NCI-H2171 (cell line): Measurements from ENCODE around the gene LASP1NB.

Experiments
- DNase-seq: peaks from one replicate; lab custom pipeline; 2025; lab: John Stamatoyannopoulos, UW

The LASP1NB gene

GRCh38 chr17:38925263-38925995 is at the start of gene LASP1NB:
TSS of gene LASP1NB (plus strand) at chr17:38925614.
- DNase-seq = no peak

DNA sequence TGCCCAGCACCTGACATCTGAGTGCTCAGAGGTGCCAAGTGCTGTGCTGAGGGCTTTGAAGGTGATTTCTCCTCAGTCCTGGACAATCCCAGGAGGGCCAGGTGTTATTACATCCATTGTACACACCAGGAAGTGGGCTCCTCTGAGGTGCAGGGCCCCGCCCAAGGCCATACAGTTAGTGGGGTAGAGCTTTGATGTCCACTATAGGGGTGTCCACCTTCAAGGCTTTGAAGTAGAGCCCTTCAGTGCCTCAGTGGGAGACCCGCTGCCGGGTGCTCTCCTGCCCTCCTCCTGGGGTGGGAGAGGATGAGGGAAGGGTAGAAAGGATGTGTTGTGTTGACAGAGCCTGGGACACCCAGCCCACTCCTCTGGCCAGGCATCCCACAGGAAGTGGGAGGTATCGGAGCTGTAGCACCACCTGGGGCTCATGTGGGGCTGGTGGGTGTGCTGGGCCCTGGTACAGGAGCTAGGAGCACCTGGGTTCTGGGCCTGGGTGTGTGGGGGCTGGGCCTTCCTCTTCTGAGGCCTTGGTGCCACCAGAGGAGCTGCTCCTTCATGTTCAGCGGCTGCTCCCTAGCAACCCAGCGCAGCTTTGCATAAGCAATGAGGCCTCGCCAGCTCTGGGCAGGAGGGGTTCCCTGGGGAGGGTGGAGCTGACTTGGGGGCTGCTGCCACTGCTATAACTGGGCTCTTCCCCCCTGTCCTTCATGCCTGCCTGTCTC is 48.1 kb upstream of the LASP1NB start:
- DNase-seq = no peak

- peak; percentile 43 for DNase-seq
These were observed 45.3 kb upstream of the LASP1NB start for GRCh38 chr17:38879878-38880665.

DNA sequence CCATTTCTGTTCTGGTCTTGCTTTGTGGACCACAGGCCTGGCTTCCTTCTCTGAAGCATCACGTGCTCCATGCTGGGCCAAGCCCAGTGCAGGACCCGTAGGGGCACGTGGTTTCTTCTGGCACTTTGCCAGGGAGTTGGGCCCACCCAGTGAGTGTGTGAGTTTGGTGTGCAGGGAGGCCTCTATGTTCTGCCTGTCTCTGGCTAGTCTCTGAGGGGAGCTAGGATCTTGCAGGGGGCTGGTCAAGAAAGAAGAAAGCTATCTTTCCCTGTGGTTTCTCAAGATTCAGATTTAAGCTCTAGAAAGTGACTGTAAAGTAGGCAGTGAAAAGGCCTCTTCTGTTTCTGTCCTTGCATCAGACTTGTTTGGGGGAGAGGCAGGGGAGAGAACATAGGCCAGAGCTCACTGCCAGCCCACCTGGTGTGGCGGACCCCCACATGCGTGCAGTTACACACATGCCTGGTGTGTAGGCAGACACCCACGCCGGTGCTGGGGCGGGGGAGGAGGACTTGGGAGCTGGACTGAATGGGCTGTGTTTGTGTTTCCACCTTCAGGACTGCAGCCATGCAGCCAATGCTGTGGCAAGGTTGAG is 43.7 kb upstream of the LASP1NB start:
- no peak for DNase-seq

GRCh38 chr17:38882870-38883269 is 42.5 kb upstream of the LASP1NB start:
- no peak for DNase-seq

DNA sequence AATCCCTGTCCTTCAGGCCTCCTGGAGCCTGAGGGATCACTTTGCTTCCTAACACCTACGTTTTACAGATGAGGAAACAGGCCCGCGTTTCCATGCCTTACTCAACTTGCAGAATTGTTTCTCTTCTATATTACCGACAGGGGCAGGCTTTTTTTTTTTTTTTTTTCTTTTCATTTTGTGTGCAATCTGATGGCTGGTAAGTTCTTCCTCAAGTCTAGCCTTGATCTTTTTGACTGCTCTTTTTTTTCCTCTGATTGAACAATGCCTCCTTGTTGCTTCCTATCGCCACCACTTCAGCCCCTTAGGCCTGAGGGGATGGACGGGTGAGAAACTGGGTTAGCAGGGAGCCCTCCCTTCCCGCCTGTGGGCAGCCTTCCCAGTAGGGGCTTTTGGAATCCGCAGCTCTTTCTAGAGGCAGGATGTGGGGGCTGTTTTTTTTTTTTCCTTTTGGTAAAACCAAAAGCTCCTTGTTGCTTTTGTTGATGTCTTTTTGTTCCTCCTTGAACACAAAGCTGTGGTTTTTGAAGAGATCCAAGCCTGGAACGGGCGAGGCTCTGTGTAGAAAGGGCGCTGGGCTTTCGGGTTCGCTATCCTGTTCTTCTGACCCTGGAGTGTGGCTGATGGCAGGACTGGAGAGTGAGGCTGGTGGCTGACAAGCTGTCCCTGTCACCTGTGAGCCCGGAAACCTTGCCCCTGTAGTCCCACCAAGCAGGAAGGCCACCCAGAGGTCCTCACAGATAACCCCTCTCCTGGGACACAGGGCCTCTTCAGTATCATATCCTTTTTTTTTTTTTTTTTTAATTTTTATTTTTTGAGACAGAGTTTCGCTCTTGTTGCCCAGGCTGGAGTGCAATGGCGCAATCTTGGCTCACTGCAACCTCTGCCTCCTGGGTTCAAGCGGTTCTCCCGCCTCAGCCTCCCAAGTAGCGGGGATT is 41.6 kb upstream of the LASP1NB start:
- DNase-seq = no peak

DNA sequence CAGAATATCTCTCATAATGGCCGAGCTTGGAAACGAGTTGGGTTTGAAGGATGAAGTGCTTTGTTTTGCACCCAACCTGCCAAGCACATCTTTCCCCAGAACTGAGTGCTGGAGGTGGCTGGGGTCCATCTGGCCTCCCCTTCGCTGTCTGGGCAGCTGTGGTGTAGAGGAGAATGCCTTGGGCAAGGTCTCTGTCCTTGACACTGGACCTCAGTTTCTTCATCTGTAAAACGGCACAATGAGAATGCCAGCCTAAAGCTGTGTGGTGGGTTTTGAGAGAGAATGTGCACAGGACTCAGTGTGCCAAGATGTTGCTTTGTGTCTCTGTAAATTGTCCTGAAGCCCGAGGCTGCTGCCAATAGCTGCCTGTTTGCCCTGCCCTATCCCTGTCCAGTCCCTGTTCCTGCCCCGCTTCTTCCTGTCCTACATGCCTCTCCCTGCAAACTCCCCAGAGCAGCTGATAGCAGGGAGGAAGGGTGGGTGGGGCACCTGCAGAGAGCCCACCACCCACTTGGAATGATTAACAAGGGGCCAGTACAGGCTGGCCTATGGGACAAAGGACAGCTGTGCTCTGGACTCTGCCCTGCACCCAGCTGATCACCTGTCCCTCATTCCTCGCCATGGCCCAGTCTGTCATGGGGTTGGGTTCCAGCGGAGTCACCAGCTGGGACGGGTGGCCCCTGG is 40.2 kb upstream of the LASP1NB start:
- no peak for DNase-seq

DNA sequence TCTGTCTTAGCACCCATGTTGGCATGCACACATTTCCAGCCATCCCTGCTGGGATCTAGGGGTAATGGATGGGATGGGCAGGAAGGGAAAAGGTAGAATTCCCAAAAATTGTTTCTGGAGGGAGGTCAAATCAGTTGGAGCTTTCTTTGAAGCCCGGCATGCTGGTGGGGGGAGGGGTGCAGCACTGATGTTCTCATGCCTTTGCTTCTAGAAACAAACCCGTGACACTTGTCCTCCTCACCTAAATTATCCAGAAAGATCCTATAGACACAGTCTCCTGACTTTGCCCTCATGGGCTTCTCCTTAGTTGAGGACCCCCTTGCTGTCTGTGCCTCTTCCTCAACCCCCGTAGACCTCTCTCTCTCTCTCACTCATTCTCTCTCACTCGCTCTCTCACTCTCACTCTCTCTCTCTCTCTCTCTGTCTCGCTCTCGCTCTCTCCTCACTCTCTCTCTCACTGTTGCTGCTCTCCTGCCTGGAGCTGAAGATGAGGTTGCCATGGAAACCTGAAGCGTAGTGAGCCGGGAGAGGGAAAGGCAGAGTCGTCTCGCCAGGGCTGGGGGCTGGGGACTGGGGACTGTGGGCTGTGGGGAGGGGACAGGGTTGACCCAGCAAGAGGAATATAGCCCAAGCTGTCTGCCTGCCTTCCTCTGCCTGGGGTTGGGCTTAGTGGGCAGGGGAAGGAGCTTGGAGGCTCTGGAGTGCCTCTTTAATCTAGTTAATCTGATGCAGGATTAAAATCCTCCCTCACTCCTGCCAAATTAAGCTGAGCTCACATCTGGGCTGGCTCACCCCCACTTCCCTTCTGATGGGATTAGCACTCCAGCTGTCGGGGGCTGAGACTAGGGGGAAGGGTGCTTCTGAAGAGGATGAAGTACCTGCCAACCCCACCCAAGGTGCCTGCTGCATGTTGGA is 39.4 kb upstream of the LASP1NB start:
- DNase-seq = no peak

DNA sequence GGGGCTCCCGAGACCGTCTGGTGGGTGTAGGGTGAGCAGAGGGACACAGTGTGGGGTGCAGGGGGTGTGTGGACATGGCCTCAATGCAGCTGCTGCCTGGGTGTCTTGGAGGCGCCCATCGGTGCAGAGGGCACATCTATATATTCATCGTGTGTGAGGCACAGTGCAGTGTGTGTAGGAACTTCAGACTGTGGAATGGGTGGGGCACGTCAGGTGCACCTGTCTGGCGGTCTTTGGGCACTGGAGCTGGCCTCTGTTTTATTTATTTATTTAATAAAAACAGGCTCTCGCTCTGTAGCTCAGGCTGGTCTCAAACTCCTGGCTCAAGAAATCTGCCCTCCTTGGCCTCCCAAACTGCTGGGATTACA is 38.8 kb upstream of the LASP1NB start:
- DNase-seq = no peak

DNA sequence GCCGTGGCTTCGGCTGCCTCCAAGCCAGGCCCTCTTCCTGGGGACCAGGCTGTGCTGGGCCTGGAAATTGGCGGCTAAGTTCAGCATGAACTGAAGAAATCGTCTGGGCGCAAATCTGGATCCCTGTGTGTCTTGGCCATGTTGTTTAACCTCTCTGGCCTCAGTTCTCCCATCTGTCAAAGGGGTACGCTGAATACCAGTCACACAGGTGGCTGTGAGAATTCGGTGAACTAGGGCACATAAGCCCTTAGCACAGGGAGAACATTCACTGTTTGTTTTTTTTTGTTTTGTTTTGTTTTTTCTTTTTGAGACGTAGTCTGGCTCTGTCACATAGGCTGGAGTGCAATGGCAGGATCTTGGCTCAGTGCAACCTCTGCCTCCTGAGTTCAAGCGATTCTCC is 36.6 kb upstream of the LASP1NB start:
- no peak for DNase-seq

DNA sequence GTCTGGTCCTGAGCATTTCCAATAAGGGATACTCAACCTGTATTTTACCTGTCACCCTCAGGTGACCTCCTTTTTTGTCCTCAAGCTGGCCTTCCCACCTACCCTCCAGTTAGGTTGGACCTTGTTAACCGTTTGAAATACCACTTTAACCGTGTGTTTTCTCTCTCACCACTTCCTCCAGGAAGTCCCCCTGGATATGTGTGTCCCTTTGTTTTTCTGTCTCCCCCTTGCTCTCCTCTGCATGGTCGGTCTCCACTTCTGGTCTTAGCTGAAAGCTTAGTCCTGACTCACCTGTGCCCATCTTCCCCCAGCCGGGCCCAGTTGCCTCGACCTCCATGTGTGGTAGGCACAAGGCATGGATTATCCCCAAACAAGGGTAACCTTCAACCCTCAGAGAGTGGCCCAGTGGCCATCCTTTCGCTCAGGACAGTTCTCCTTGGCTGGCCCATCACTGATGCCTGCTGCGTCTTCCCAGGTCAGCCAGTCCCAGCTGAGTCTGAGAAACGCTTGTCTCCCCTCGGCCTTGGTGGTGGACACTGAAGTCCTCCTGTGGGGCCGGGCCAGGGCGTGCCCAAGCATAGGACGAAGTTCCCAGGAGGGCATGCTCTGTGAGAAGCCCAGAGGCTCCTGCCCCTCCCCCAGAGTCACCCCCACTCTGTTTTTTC is 35.5 kb upstream of the LASP1NB start:
- no peak for DNase-seq

DNA sequence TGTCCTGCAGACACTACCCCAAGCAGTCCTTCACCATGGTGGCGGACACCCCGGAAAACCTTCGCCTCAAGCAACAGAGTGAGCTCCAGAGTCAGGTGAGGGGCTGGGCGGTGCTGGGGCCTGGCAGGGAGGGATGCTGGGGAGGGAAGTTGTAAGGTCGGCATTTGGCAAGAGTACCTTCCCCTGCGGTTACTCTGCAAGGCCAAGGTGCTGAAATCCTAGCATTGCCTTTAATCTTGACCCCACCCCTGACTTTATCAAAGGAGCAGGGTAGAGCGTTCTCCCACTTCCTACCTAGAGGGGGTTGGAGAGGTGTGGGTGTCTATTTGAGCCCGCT is 35.0 kb upstream of the LASP1NB start:
- no peak for DNase-seq

DNA sequence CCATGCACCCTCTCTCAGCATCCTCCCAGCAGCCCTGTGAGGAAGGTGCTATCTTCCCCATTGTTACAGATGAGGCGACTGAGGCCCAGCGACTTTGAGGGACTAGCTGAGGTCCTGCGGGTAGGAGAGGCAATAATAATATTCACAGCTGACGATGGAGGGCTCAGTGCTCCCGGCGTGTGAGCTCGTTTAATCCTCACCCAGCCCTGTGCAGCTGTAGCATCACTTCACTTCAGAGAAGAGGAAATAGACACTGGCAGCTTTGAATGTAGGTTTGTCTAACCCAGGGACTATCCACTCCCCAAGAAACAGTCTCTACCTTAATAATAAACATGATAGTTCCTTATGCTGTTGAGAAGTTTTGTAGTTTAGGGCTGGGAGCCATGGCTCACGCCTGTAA is 34.0 kb upstream of the LASP1NB start:
- no peak for DNase-seq

DNA sequence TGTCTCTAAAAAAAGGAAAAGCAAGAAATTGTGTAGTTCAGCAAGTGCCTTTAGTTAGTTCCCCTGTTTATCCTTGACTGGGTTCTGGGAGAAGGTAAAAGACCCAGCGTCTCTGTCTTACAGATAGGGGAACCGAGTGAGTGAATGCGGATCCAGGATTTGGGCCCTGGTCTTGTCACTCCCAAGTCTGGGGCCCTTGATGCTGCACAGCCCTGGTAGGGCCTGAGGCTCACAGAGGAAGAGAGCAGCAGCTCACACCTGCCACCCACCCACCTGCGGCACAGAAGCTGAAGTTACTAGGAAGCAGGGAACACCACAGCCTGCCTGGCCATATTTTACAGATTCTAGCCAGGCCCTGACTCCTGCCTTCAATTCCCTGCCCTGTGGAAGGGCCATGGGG is 33.3 kb upstream of the LASP1NB start:
- no peak for DNase-seq

- no peak for DNase-seq
These were observed 32.8 kb upstream of the LASP1NB start for GRCh38 chr17:38892620-38893019.

DNA sequence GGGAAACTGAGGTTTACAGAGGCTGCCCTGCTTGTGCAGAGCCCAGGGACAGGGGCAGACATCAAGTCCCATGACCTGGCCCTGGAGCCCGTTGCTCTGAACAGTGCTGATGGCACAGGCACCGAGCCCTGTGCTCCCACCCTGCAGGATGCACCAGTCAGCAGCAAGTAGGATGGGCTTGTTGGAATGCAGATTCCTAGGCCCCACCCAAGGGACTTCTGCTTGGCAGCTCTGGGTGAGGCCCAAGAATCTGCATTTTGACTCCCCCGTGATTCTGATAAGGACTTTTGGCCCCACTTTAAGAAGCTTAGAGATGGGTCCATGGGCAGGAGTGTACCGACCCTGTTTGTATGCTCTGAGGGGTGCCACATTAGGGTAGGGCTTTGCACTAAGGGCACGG is 32.3 kb upstream of the LASP1NB start:
- no peak for DNase-seq

GRCh38 chr17:38893607-38894006 is 31.8 kb upstream of the LASP1NB start:
- no peak for DNase-seq

DNA sequence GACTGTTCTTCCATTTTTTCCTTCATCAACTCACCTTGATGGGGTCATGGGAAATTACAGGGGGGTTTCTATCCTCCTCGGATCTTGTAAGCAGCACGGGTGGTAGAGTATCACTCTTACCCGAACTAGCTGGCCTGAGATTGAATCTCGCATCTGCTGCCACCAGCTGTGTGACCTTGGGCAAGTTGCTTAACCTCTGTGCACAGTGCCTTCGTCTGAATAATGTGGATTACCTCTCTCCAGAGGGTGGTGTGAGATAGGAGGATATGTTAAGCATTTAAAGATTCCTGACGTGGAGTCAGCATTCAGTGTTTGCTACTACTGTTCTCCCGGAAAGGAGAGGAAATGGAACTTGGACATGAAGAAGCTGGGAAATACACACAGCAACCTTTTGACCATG is 31.1 kb upstream of the LASP1NB start:
- DNase-seq = no peak

DNA sequence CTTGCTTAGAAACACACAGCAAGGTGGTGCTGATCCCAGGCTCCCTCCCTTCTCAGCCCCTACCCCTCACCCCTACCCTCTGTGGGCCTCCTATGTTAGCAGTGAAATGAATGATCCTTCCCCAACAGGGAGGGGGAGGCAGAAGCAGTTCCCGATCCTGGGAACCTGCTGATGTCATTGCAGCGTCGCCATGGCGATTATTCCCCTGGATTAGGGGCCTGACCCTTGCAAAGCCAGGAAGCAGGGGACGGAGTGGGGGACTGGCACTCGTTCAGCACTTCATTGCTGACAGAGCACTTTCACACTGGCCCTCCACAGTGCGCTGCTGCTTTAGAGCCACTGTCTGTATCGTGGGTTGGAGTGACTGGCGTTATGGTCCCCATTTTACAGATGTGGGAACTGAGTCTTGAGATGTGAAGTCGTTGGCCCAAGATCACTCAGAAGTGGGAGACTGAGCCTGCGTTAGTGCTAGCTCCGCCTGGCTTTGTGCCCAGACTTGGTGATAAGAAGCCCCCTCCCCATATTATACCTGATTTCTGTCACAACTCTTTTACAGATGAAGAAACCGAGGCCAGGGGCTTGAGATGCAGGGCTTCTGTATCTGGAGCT is 29.0 kb upstream of the LASP1NB start:
- no peak for DNase-seq
